Omental fat pad (tissue), 4 donors: ENCODE data around the gene STK11IP. TPM values are rescaled to one million over a fixed set of nuclear protein-coding genes. Genes with fewer than 3 reads are reported as not detected.

Experiments
- ATAC-seq: fragments of 150-250 bp; one replicate; pipeline ENCODE4 v1.9.1; 2016; ENCODE audit warnings: mild to moderate bottlenecking, moderate library complexity; ENCODE audit not compliant: low FRiP score
- DNase-seq: peaks from one replicate; pipeline ENCODE4 v3.0.0-alpha.2; 2019; ENCODE audit warnings: low spot score
- total RNA-seq, 4 donors: library from RNA; depleted of rRNA; stranded (reverse); fragments of >200 nt; gene quantifications; one replicate each; pipeline ENCODE4 v1.1.0, GENCODE V29; 2016
- TF ChIP-seq, protein P1 (sequence below), 3 donors: fragments of 450-650 bp; IDR thresholded peaks; one replicate each; pipeline ENCODE4 v1.5.1; 2016 to 2017; ENCODE audit warnings: antibody characterized with exemption in 3 of 3, mild to moderate bottlenecking in 3 of 3, moderate library complexity in 2 of 3

Gene STK11IP
- total RNA-seq, 4 donors from 2014 or later, result 9.1 to 22.4 (median 13.0) TPM

DNA sequence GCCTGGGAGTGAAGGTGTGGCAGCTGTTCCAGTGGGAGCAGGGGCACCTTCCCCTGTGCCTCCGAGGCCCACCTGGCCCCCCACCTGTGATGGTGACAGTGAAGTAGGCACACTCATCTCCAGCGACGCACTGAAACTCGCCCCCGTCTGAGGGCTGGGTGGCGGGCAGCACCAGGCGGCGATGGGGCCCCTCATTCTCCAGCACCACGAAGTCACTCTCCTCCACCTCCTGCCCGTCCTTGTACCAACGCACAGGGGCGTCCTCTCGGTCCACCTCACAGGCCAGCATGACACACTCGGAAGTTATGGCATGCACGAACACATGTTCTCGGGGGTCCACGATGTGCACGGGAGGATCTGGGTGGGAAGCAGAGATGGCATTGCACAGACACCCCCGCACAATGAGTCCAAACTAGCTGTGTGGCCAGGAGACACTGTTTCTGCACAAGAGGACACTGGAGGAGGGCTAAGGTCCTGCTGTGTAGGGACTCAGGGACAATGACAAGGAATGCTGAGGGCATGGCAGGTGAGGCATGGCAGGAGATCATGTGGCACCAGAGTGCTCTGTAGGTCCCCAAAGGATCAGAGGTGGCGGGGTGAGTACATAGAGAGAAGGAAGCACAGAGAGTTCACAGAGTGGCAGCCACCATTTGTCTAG lies 34.3 kb upstream of the STK11IP start:
- no peak for ATAC-seq
- no peak for DNase-seq
- TF ChIP-seq, protein P1, sequence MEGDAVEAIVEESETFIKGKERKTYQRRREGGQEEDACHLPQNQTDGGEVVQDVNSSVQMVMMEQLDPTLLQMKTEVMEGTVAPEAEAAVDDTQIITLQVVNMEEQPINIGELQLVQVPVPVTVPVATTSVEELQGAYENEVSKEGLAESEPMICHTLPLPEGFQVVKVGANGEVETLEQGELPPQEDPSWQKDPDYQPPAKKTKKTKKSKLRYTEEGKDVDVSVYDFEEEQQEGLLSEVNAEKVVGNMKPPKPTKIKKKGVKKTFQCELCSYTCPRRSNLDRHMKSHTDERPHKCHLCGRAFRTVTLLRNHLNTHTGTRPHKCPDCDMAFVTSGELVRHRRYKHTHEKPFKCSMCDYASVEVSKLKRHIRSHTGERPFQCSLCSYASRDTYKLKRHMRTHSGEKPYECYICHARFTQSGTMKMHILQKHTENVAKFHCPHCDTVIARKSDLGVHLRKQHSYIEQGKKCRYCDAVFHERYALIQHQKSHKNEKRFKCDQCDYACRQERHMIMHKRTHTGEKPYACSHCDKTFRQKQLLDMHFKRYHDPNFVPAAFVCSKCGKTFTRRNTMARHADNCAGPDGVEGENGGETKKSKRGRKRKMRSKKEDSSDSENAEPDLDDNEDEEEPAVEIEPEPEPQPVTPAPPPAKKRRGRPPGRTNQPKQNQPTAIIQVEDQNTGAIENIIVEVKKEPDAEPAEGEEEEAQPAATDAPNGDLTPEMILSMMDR (IDR thresholded peaks at IDR 0.05), result no peak

DNA sequence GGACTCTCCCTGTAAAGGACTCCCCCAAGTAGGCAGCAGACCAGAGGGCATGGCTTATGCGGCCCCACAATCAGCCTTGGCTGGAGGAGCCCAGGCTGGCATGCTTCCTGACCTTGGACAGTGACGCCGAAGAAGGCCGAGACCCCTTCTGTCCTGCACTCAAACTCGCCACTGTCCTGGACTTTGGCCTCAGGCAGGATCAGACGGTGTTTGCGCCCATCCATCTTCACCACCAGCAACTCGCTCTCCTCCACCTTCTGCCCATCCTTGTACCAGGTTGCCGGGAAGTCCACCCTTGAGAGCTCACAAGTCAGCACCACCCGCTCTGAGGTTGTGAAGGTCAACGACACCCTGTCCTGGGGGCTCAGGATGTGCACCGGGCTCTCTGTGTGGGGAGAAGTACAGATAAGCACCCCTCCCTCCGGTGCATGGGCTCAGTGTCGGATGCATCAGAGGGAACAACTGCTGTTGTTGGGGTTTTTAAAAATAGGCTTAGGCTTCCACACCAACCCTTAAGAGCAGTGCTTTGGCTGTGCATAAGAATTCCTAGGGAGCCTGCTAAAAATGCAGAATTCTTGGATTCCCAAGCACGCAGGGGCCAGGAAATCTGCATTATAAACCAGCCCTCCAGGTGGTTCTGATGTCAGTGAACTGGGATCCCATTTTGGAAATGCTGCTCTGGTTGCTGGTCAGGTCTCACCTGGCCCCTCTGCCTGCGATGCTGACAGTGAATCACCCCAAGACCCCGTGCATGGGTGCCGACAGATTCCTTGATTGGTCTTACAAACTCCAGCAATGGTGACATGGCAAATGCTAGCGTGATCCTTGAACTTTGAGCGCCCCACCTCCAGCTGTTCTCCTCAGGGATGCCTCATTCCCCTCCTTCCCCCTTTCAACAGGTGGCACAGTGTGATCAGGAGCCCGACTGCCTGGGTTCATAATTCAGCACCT lies 32.3 kb upstream of the STK11IP start:
- ATAC-seq (no peak), DNase-seq (no peak)
- TF ChIP-seq, protein P1 (IDR thresholded peaks at IDR 0.05), result no peak

DNA sequence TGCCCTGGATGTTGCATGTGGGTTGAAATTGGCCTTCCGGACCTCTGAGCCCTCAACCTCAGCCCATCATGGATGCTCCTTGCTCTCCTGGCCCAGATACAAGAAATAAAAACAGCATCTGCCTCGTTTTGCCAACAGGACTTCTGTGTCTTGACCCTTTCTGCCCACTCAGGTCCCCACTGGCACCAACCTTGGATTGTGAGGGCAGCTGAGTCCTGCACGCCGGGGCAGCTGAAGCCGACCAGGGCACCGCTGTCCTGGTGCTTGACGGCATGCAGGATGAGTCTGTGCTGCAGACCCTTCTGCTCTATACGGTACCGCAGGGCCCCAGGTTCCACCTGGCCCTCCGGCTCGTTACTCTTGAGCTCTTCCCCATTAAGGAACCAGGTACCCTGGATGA lies 31.0 kb upstream of the STK11IP start:
- no peak for ATAC-seq
- DNase-seq, result no peak
- TF ChIP-seq, protein P1 (IDR thresholded peaks at IDR 0.05), result no peak

DNA sequence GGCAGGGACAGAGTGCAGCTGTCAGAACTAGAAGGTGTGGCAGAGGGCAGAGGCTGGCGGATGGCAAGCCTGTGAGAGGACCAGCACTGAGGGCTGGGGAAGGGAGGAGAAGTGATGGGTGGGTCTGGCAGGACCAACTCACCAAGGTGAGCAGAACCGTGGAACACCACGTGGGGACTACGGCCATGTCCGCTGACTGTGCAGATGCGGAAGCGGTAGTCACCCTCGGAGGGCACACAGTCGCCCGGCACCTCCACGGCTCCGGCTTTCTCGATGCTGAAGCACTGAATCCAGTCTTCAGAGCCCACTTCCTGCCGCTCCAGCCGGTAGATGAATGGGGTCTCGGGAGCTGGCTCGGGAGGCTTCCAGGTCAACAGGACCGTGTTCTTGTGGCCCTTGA lies 30.5 kb upstream of the STK11IP start:
- no peak for DNase-seq
- TF ChIP-seq, protein P1 (IDR thresholded peaks at IDR 0.05), result no peak
- no peak for ATAC-seq

DNA sequence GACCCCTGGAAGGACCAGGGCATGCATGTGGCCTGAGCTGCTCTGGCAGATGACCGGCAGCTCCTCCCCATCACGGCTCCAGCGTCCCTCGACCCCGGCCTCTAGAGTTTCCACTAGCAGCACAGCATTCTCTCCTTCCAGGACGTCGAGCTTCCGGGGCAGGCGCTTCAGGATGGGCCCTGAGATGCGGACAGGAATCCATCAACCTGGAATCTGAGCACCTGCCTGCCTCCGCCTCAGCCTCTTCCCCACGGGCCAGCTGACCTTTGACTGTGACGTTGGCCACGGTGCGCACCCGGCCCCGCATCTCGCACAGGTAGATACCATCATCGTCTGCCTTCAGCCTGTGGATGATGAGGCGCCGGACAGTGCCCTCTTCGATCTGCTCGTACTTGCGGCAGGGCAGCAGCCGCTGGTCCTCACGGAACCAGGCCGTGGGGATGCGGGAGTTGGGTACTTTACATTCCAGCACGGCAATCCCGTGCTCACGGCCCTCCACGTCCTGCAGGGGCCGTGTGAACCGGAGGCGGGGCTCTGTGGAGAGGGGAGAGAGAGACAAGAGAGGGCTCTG lies 29.8 kb upstream of the STK11IP start:
- DNase-seq (no peak), ATAC-seq (no peak)
- TF ChIP-seq, protein P1 (IDR thresholded peaks at IDR 0.05), result no peak

DNA sequence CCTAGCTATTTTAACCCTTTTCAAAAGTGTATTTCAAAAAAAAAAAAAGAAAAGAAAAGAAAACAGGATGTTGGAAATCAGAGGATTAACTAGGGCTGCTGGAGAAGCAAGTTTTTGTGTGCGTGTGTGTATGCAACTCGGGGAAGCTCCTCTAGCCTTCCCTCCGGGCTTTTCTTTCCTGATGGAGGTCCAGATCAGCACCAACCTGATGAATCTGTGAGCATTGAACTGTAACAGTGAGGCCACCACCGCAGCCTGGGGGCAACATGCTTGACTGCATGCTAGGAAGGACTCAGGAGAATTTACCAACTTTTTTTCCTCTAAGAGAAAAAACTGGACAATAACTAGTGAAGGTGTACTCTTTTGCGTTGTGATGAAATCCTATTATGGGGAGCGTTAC lies 28.6 kb upstream of the STK11IP start:
- ATAC-seq (no peak), DNase-seq (no peak)
- TF ChIP-seq, protein P1 (IDR thresholded peaks at IDR 0.05), result no peak
